SK-N-MC (cell line): ENCODE measurements around the gene CTNNA3.
"Not testable (repeated sequence)": the region's sequence is repeated elsewhere in the genome, so short reads cannot be mapped to it uniquely, and the experiment has no call there.

Experiments used
- DNase-seq: peaks from one replicate; pipeline ENCODE4 v3.0.0-alpha.2; 2011; ENCODE audit warnings: low read depth, low spot score
- H3K27ac ChIP-seq: fragments of 200-600 bp; sonication (generic); 2 replicates; pipeline ENCODE4 v1.5.1; 2016; ENCODE audit warnings: mixed run types
- H3K36me3 ChIP-seq: fragments of 200-600 bp; sonication (generic); 2 replicates; pipeline ENCODE4 v1.6.1; 2017; ENCODE audit warnings: antibody characterized with exemption, low read length, mixed read lengths; ENCODE audit not compliant: insufficient read depth
- H3K4me3 ChIP-seq: fragments of 200-600 bp; sonication (generic); 2 replicates; pipeline ENCODE4 v1.5.1; 2016
- H3K9ac ChIP-seq: fragments of 200-600 bp; sonication (generic); 2 replicates; pipeline ENCODE4 v1.8.0; 2017; ENCODE audit warnings: mixed run types, mixed read lengths; ENCODE audit not compliant: insufficient read length
- H3K9me3 ChIP-seq: fragments of 200-600 bp; sonication (generic); 2 replicates; pipeline ENCODE4 v1.6.1; 2017; ENCODE audit warnings: low read depth, mild to moderate bottlenecking, antibody characterized with exemption, low read length, moderate library complexity, mixed read lengths
- EZH2 ChIP-seq: fragments of 200-600 bp; sonication (generic); IDR thresholded peaks from one replicate; pipeline ENCODE4 v1.6.1; 2017; ENCODE audit warnings: antibody characterized with exemption
- FOXP2 ChIP-seq: optimal IDR thresholded peaks from 2 replicates; pipeline ENCODE3; 2011; ENCODE audit warnings: mild to moderate bottlenecking, moderate library complexity; ENCODE audit not compliant: insufficient read depth; ENCODE audit errors: extremely low read length, control extremely low read depth
- POLR2AphosphoS5 ChIP-seq: IDR thresholded peaks from 2 replicates; pipeline ENCODE4 v1.6.1; 2012; ENCODE audit warnings: mild to moderate bottlenecking, low read depth, low read length, borderline replicate concordance

The CTNNA3 gene

GRCh38 chr10:67697724-67698131 is 1.7 kb upstream of the CTNNA3 start:
- no peaks in the 10 kb centered on the region for H3K36me3 ChIP-seq
- TF ChIP-seq FOXP2 (no peak), POLR2AphosphoS5 (no peak), EZH2 (no peak)
- H3K9ac ChIP-seq = no peak overlapping the region
- H3K9me3 ChIP-seq = no peaks in the 10 kb centered on the region
- no peak overlapping the region for H3K27ac ChIP-seq
- H3K4me3 ChIP-seq = no peak overlapping the region
- peak; percentile 1 for DNase-seq

DNA sequence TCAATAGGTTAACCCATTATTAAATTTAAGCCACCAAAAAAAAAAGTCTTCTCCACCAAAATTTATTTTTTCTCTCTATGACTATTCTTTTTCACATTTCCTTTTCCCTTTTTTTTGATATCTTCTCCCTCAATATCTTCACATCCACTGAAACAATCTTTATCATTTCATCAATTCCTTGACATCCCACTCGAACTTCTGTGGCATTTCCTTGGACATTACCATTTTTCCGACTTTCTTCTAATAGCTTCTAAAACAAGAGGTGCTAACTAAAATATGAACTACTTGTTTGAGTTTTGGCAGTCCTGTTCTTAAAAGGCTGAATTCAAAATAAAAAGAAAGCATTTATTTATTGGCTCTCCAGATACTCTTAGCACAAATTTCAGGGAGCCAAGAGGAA is 684 bp upstream of the CTNNA3 start:
- TF ChIP-seq EZH2 (no peak), POLR2AphosphoS5 (no peak), FOXP2 (no peak)
- Histone ChIP-seq H3K36me3 (no peaks in the 10 kb centered on the region), H3K27ac (no peak overlapping the region)

DNA sequence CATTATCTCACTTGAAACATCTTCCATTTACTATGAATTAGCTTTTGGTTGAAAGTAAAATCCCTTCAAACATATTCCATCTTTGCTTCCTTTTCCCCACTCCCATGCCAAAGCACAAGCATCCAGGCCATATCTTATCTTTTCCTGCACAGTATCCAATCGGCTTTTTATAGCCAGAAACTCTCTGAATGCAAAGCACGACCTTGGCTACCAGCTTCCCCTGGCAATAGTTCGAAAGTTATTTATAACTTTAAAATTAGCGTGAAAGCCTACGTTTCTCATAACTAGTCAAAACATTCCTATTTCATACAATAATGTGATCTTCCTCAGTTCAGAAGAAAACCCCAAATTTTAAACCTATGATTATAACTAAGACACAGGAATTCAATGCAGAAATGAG is 440 bp downstream of the CTNNA3 start:
- H3K4me3 ChIP-seq = no peak overlapping the region
- no peak for TF ChIP-seq FOXP2
- TF ChIP-seq EZH2 = no peak
- TF ChIP-seq POLR2AphosphoS5 = no peak
- no peak for DNase-seq

More for the DNA sequence above, 684 bp upstream of the CTNNA3 start:
- DNase-seq = no peak
- Histone ChIP-seq H3K4me3 (no peak overlapping the region), H3K9ac (no peak overlapping the region), H3K9me3 (no peaks in the 10 kb centered on the region)

GRCh38 chr10:67691861-67692260 is 4.1 kb downstream of the CTNNA3 start:
- not testable (repeated sequence) for H3K27ac ChIP-seq, H3K9ac ChIP-seq, DNase-seq, H3K36me3 ChIP-seq, H3K4me3 ChIP-seq, H3K9me3 ChIP-seq

More for the DNA sequence above, 440 bp downstream of the CTNNA3 start:
- Histone ChIP-seq H3K9ac (no peak overlapping the region), H3K36me3 (no peaks in the 10 kb centered on the region), H3K27ac (no peak overlapping the region), H3K9me3 (no peaks in the 10 kb centered on the region)

GRCh38 chr10:67690540-67690939 is 5.5 kb downstream of the CTNNA3 start:
- not testable (repeated sequence) for H3K27ac ChIP-seq, H3K36me3 ChIP-seq, DNase-seq, H3K9me3 ChIP-seq, H3K9ac ChIP-seq, H3K4me3 ChIP-seq

- DNase-seq, H3K4me3 ChIP-seq, H3K27ac ChIP-seq, H3K36me3 ChIP-seq, H3K9ac ChIP-seq, H3K9me3 ChIP-seq: not testable (repeated sequence)
Observed at GRCh38 chr10:67684140-67684539, 11.9 kb downstream of the CTNNA3 start.

DNA sequence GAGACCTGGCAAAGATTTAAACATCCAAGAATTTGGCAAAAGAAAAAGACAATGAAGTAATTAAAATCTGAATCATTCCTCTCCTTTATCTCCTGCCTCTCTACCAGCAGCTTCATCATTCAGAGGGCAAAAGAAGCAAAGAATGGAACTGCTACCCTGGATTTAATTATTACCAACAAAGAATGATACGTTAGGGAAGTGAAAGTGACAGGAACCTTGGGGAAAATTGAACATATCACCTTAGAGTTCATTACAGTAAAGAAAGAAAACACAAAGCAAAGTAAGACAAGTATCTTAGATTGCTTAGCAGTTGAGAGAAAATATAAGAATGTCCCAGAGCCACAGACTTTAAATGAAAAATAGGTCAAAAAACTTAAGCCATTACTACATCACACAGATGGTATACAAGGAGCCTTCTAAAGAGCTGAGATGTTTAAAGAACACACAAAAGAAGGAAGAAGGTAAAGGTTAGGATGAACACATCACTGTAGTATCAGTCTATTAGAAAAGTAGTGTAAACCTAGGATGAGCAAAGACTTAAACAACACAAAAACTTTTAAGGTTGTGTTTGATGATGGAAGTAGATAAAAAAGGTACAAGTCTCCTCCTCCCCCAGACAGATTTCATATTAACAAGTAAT is 17.5 kb downstream of the CTNNA3 start:
- no peaks in the 10 kb centered on the region for H3K36me3 ChIP-seq
- TF ChIP-seq EZH2 = no peak
- TF ChIP-seq POLR2AphosphoS5 = no peak
- TF ChIP-seq FOXP2 = no peak
- no peak for DNase-seq
- no peaks in the 10 kb centered on the region for H3K9me3 ChIP-seq
- no peak overlapping the region for H3K4me3 ChIP-seq
- H3K9ac ChIP-seq = no peak overlapping the region
- H3K27ac ChIP-seq = no peak overlapping the region

- no peaks in the 10 kb centered on the region for H3K36me3 ChIP-seq
- no peak overlapping the region for H3K9ac ChIP-seq
- DNase-seq = no peak
- H3K9me3 ChIP-seq = no peaks in the 10 kb centered on the region
- no peak overlapping the region for H3K4me3 ChIP-seq
- H3K27ac ChIP-seq = no peak overlapping the region
- TF ChIP-seq FOXP2 (no peak), POLR2AphosphoS5 (no peak), EZH2 (no peak)
Observed at GRCh38 chr10:67676208-67676825, 19.7 kb downstream of the CTNNA3 start.

DNA sequence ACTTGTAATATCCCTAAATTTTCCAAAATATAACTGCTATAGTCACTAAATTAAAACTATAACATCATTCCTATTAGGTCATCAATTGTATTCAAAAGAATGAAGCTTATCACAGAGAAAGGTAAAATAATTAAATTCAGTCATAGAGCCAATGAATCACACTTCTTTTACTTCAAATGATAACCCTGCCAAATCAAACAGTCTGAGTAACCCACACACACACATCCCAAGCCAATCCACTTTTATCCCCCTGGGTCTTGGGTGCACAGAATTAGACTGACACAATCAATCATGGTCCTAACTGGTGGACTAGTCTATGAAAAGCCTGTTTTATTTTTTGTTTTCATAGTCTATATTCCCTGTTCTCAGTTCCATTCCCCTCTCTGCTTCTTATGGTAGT is 25.6 kb downstream of the CTNNA3 start:
- Histone ChIP-seq H3K9ac (no peak overlapping the region), H3K27ac (no peak overlapping the region), H3K9me3 (no peaks in the 10 kb centered on the region), H3K4me3 (no peak overlapping the region), H3K36me3 (no peaks in the 10 kb centered on the region)
- TF ChIP-seq FOXP2 (no peak), EZH2 (no peak), POLR2AphosphoS5 (no peak)
- no peak for DNase-seq
